Measurements from ENCODE around the gene KCNQ1.

- TF ChIP-seq CTCF (IDR thresholded peaks at IDR 0.05), result no peak
- TF ChIP-seq EZH2 (IDR thresholded peaks at IDR 0.05; ENCODE audit: borderline replicate concordance, insufficient read depth, low read depth, low read length, poor library complexity, severe bottlenecking), result no peak
These were observed 13.5 kb downstream of the KCNQ1 start for GRCh38 chr11:2458321-2458720.

Measured in B cell (primary cell).